Nephron progenitor cell (in vitro differentiated cells): ENCODE measurements around the gene PCSK6.

Source experiments
- DNase-seq: peaks from one replicate; pipeline ENCODE4 v3.0.0; 2021
- H3K27ac Mint-ChIP-seq: 2 replicates; pipeline ENCODE4 v1.8.0; 2021; ENCODE audit warnings: mild to moderate bottlenecking, moderate library complexity, mixed read lengths
- H3K27me3 Mint-ChIP-seq: 2 replicates; pipeline ENCODE4 v1.8.0; 2021; ENCODE audit warnings: mild to moderate bottlenecking, low read depth, mixed read lengths; ENCODE audit not compliant: poor library complexity
- H3K36me3 Mint-ChIP-seq: 2 replicates; pipeline ENCODE4 v1.8.0; 2021; ENCODE audit warnings: low read depth, mixed read lengths
- H3K4me1 Mint-ChIP-seq: 2 replicates; pipeline ENCODE4 v1.8.0; 2021; ENCODE audit warnings: mixed read lengths
- H3K4me3 Mint-ChIP-seq: 2 replicates; pipeline ENCODE4 v1.8.0; 2021; ENCODE audit warnings: mild to moderate bottlenecking, moderate library complexity, mixed read lengths
- H3K9me3 Mint-ChIP-seq: 2 replicates; pipeline ENCODE4 v1.8.0; 2021; ENCODE audit warnings: mild to moderate bottlenecking, moderate library complexity, mixed read lengths
- TF ChIP-seq, protein P1 (sequence below): fragments of 200-600 bp; sonication (generic); IDR thresholded peaks from 2 replicates; pipeline ENCODE4 v1.5.0; 2021; ENCODE audit warnings: antibody characterized with exemption

PCSK6 gene

DNA sequence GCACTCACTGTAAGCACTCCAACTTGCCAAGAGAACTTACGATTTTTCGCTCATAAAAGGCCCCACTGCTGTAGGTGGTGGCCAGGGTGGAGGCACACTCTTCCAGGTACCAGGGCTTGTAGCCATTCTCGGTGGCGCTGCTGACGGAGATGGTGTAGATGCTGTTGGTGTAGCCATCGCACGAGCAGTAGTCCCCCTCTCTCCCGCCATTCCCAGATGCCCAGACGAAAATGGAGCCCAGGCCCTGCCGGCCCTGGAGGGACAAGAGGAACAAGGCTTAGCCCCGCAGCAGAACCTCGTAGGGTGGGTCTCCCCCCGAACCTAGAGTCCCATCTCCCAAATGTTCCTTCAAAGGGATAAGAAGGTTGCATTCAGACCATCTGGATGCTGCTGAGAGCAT lies 96.3 kb downstream of the PCSK6 start:
- Mint-ChIP-seq H3K27me3 (peaks cover 19% of the 10 kb centered on the region), H3K9me3 (no peaks in the 10 kb centered on the region), H3K4me1 (peaks cover 26% of the 10 kb centered on the region), H3K27ac (no peak overlapping the region), H3K36me3 (no peaks in the 10 kb centered on the region), H3K4me3 (no peak overlapping the region)
- TF ChIP-seq, protein P1, sequence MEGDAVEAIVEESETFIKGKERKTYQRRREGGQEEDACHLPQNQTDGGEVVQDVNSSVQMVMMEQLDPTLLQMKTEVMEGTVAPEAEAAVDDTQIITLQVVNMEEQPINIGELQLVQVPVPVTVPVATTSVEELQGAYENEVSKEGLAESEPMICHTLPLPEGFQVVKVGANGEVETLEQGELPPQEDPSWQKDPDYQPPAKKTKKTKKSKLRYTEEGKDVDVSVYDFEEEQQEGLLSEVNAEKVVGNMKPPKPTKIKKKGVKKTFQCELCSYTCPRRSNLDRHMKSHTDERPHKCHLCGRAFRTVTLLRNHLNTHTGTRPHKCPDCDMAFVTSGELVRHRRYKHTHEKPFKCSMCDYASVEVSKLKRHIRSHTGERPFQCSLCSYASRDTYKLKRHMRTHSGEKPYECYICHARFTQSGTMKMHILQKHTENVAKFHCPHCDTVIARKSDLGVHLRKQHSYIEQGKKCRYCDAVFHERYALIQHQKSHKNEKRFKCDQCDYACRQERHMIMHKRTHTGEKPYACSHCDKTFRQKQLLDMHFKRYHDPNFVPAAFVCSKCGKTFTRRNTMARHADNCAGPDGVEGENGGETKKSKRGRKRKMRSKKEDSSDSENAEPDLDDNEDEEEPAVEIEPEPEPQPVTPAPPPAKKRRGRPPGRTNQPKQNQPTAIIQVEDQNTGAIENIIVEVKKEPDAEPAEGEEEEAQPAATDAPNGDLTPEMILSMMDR, result no peak
- DNase-seq, result no peak

- Mint-ChIP-seq H3K27me3 (peaks cover 22% of the 10 kb centered on the region), H3K4me1 (peaks cover 16% of the 10 kb centered on the region), H3K27ac (no peak overlapping the region), H3K9me3 (no peaks in the 10 kb centered on the region), H3K4me3 (no peak overlapping the region), H3K36me3 (no peaks in the 10 kb centered on the region)
- TF ChIP-seq, protein P1, result no peak
- DNase-seq, result no peak
Measured at GRCh38 chr15:101391981-101392640, 97.4 kb downstream of the PCSK6 start.

- peaks cover 9% of the 10 kb centered on the region for H3K4me1 Mint-ChIP-seq
- DNase-seq, result no peak
- no peak overlapping the region for H3K27ac Mint-ChIP-seq
- no peaks in the 10 kb centered on the region for H3K36me3 Mint-ChIP-seq
- TF ChIP-seq, protein P1, result no peak
- peaks cover 25% of the 10 kb centered on the region for H3K27me3 Mint-ChIP-seq
- H3K4me3 Mint-ChIP-seq, result no peak overlapping the region
- H3K9me3 Mint-ChIP-seq, result no peaks in the 10 kb centered on the region
Measured at GRCh38 chr15:101391431-101391830, 98.1 kb downstream of the PCSK6 start.

- Mint-ChIP-seq H3K36me3 (no peaks in the 10 kb centered on the region), H3K4me1 (no peaks in the 10 kb centered on the region), H3K27ac (peak overlapping the region; percentile 48), H3K27me3 (peaks cover 24% of the 10 kb centered on the region), H3K9me3 (no peaks in the 10 kb centered on the region), H3K4me3 (no peak overlapping the region)
- DNase-seq, result no peak
- TF ChIP-seq, protein P1, result no peak
Measured at GRCh38 chr15:101390462-101390861, 99.0 kb downstream of the PCSK6 start.

- Mint-ChIP-seq H3K4me3 (no peak overlapping the region), H3K4me1 (no peaks in the 10 kb centered on the region), H3K27ac (peak overlapping the region; percentile 48), H3K27me3 (peaks cover 27% of the 10 kb centered on the region), H3K9me3 (no peaks in the 10 kb centered on the region), H3K36me3 (no peaks in the 10 kb centered on the region)
- TF ChIP-seq, protein P1, result no peak
- no peak for DNase-seq
Measured at GRCh38 chr15:101390060-101390459, 99.4 kb downstream of the PCSK6 start.

DNA sequence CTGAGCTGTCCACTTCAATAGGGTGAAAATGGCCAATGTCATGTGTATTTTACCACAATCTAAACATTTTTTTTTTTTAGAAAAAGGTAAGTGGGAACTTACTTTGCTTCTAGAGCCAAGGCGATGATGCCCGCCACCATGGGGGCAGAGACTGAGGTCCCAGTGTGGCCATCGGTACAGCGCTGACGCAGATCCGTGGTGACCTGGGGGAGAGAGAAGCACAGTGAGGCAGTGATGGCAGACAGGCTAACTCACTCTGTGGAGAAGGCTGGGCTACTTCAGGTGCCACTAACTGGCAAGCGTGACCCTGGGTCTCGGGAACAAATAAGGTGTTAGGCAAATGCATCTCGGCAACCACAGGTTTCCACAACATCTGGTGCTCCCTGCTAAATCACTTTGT lies 100.1 kb downstream of the PCSK6 start:
- Mint-ChIP-seq H3K27ac (no peak overlapping the region), H3K4me1 (no peaks in the 10 kb centered on the region), H3K36me3 (no peaks in the 10 kb centered on the region), H3K9me3 (no peaks in the 10 kb centered on the region), H3K27me3 (peaks cover 24% of the 10 kb centered on the region), H3K4me3 (no peak overlapping the region)
- DNase-seq, result no peak
- TF ChIP-seq, protein P1, result no peak
